Esophagus muscularis mucosa (tissue), 3 donors: Measurements from ENCODE around the gene KCNQ5.

Experiments used
- POLR2A ChIP-seq: fragments of 450-650 bp; IDR thresholded peaks from one replicate; pipeline ENCODE4 v1.6.1; 2017; ENCODE audit warnings: antibody characterized with exemption, moderate library complexity, mild to moderate bottlenecking, low read depth
- POLR2AphosphoS5 ChIP-seq, 2 donors: sonication (generic); formaldehyde crosslinking; IDR thresholded peaks; one replicate each; pipeline ENCODE4 v1.6.1; 2017; ENCODE audit warnings: antibody characterized with exemption in 2 of 2
- TF ChIP-seq, protein P1 (sequence below), 3 experiments: fragments of 200-600 bp in 2 of 3; fragments of 450-650 bp in 1 of 3; sonication (generic) in 2 of 3; IDR thresholded peaks; one replicate each; pipeline ENCODE4 v1.5.1; 2017 to 2019; ENCODE audit warnings: antibody characterized with exemption in 3 of 3, mild to moderate bottlenecking in 2 of 3, moderate library complexity in 1 of 3

DNA sequence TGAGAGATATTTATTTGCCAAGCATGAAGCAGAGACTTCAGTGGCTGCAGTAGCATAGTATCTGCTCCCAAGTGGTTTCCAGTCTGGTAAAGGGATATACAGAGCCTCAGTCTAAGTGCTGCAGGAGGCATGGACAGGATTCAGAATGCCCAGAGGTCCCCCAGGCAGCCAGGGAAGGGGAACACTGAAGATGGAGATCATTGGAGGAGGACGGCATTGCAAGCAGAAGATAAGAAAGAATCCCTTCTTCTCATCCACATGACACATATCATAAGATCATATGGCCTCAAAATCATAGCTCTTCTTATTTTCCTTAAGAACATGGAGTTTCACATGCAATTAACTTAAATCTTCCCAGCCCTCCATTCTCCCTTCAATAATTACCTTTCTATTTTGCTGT, 136.1 kb downstream of the KCNQ5 start:
- TF ChIP-seq, protein P1, sequence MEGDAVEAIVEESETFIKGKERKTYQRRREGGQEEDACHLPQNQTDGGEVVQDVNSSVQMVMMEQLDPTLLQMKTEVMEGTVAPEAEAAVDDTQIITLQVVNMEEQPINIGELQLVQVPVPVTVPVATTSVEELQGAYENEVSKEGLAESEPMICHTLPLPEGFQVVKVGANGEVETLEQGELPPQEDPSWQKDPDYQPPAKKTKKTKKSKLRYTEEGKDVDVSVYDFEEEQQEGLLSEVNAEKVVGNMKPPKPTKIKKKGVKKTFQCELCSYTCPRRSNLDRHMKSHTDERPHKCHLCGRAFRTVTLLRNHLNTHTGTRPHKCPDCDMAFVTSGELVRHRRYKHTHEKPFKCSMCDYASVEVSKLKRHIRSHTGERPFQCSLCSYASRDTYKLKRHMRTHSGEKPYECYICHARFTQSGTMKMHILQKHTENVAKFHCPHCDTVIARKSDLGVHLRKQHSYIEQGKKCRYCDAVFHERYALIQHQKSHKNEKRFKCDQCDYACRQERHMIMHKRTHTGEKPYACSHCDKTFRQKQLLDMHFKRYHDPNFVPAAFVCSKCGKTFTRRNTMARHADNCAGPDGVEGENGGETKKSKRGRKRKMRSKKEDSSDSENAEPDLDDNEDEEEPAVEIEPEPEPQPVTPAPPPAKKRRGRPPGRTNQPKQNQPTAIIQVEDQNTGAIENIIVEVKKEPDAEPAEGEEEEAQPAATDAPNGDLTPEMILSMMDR (IDR thresholded peaks at IDR 0.05), result no peak
- TF ChIP-seq POLR2AphosphoS5 (IDR thresholded peaks at IDR 0.05) (no peak), POLR2A (no peak)
